HepG2 (cell line): ENCODE results near the gene YPEL3. TPM values are rescaled to one million over a fixed set of nuclear protein-coding genes. Genes with fewer than 3 reads are reported as not detected.

Experiments
- AFF4 ChIP-seq: sonication (generic); formaldehyde crosslinking; IDR thresholded peaks from 2 replicates; pipeline ENCODE4 v1.4.0; 2020; ENCODE audit warnings: missing genetic modification reagents
- MYNN ChIP-seq: sonication (generic); formaldehyde crosslinking; IDR thresholded peaks from 2 replicates; pipeline ENCODE4 v1.4.0; 2020; ENCODE audit warnings: mild to moderate bottlenecking, low read depth, missing genetic modification reagents
- REST ChIP-seq, 2 experiments: IDR thresholded peaks; 2 replicates each; pipeline ENCODE4 v1.6.1; 2011 to 2012; ENCODE audit warnings: low read length in 2 of 2, borderline replicate concordance in 1 of 2, low read depth in 1 of 2, mild to moderate bottlenecking in 1 of 2, moderate library complexity in 1 of 2
- SRY ChIP-seq: sonication (generic); formaldehyde crosslinking; IDR thresholded peaks from 2 replicates; pipeline ENCODE4 v1.8.0; 2022; ENCODE audit warnings: mild to moderate bottlenecking, missing genetic modification reagents
- THYN1 ChIP-seq: sonication (generic); formaldehyde crosslinking; IDR thresholded peaks from 2 replicates; pipeline ENCODE4 v1.8.1; 2023; ENCODE audit warnings: low read depth, mild to moderate bottlenecking, moderate library complexity, missing genetic modification reagents, borderline replicate concordance
- U2AF2 ChIP-seq: fragments of 200-400 bp; formaldehyde crosslinking; IDR thresholded peaks from 2 replicates; pipeline ENCODE4 v1.6.1; 2017; ENCODE audit warnings: low read depth, mild to moderate bottlenecking, low read length
- ZBTB2 ChIP-seq: sonication (generic); formaldehyde crosslinking; IDR thresholded peaks from 2 replicates; pipeline ENCODE4 v1.8.0; 2022; ENCODE audit warnings: low read depth, missing genetic modification reagents
- ZNF446 ChIP-seq: sonication (generic); formaldehyde crosslinking; IDR thresholded peaks from 2 replicates; pipeline ENCODE4 v1.5.0; 2020; ENCODE audit warnings: mild to moderate bottlenecking, missing genetic modification reagents
- polyA plus RNA-seq, 8 experiments: library from polyadenylated mRNA; depleted of rRNA in 3 of 8; stranded (reverse) in 7 of 8; unstranded in 1 of 8; fragments of >200 nt; fragmentation: Illumina TruSeq in 4 of 8; extraction: Trizol in 4 of 8; gene quantifications; 2 replicates each; pipeline versions ENCODE4 v1.2.1 to v1.2.3, GENCODE V29; 2011 to 2016; ENCODE audit warnings: low read depth in 4 of 8, missing spikeins in 1 of 8, mixed read lengths in 1 of 8; ENCODE audit not compliant: insufficient read depth in 1 of 8
- total RNA-seq, 5 experiments: library from RNA; depleted of rRNA; stranded (reverse); fragments of >200 nt; fragmentation: Illumina TruSeq; extraction: Trizol; gene quantifications; 2 replicates each; pipeline ENCODE4 v1.2.3, GENCODE V29; 2016; ENCODE audit warnings: low read depth in 1 of 5
- TF ChIP-seq, protein P1 (sequence below): sonication (generic); formaldehyde crosslinking; IDR thresholded peaks from 2 replicates; pipeline ENCODE4 v1.5.1; 2020; ENCODE audit warnings: mild to moderate bottlenecking, missing genetic modification reagents, moderate library complexity
- TF ChIP-seq, protein P2 (sequence below): sonication (generic); formaldehyde crosslinking; IDR thresholded peaks from 2 replicates; pipeline ENCODE4 v1.5.0; 2020; ENCODE audit warnings: missing genetic modification reagents

Gene YPEL3
- total and polyA plus RNA-seq, 2 of the 13 experiments (the other 11 are each of a cell fraction or from before 2014, with no cell fraction given) = 5.4 to 47.0 TPM

GRCh38 chr16:30065943-30066760, 29.9 kb downstream of the YPEL3 start (continued):
- TF ChIP-seq, protein P1, sequence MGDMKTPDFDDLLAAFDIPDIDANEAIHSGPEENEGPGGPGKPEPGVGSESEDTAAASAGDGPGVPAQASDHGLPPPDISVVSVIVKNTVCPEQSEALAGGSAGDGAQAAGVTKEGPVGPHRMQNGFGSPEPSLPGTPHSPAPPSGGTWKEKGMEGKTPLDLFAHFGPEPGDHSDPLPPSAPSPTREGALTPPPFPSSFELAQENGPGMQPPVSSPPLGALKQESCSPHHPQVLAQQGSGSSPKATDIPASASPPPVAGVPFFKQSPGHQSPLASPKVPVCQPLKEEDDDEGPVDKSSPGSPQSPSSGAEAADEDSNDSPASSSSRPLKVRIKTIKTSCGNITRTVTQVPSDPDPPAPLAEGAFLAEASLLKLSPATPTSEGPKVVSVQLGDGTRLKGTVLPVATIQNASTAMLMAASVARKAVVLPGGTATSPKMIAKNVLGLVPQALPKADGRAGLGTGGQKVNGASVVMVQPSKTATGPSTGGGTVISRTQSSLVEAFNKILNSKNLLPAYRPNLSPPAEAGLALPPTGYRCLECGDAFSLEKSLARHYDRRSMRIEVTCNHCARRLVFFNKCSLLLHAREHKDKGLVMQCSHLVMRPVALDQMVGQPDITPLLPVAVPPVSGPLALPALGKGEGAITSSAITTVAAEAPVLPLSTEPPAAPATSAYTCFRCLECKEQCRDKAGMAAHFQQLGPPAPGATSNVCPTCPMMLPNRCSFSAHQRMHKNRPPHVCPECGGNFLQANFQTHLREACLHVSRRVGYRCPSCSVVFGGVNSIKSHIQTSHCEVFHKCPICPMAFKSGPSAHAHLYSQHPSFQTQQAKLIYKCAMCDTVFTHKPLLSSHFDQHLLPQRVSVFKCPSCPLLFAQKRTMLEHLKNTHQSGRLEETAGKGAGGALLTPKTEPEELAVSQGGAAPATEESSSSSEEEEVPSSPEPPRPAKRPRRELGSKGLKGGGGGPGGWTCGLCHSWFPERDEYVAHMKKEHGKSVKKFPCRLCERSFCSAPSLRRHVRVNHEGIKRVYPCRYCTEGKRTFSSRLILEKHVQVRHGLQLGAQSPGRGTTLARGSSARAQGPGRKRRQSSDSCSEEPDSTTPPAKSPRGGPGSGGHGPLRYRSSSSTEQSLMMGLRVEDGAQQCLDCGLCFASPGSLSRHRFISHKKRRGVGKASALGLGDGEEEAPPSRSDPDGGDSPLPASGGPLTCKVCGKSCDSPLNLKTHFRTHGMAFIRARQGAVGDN (CRISPR knock-in tag) = no peak
- 0 out of 2 replicates have a peak, but pooled peaks have one; percentile 11 for TF ChIP-seq U2AF2
- 0 out of 2 replicates have a peak, but pooled peaks have one; percentile 52 for TF ChIP-seq SRY
- TF ChIP-seq ZNF446 (CRISPR knock-in tag) = peak; percentile 31; the same call in 1 of the 2 replicates
- TF ChIP-seq AFF4 (CRISPR knock-in tag) = 0 out of 2 replicates have a peak, but pooled peaks have one; percentile 84
- no peak for TF ChIP-seq THYN1 (CRISPR knock-in tag)
- TF ChIP-seq, protein P2, sequence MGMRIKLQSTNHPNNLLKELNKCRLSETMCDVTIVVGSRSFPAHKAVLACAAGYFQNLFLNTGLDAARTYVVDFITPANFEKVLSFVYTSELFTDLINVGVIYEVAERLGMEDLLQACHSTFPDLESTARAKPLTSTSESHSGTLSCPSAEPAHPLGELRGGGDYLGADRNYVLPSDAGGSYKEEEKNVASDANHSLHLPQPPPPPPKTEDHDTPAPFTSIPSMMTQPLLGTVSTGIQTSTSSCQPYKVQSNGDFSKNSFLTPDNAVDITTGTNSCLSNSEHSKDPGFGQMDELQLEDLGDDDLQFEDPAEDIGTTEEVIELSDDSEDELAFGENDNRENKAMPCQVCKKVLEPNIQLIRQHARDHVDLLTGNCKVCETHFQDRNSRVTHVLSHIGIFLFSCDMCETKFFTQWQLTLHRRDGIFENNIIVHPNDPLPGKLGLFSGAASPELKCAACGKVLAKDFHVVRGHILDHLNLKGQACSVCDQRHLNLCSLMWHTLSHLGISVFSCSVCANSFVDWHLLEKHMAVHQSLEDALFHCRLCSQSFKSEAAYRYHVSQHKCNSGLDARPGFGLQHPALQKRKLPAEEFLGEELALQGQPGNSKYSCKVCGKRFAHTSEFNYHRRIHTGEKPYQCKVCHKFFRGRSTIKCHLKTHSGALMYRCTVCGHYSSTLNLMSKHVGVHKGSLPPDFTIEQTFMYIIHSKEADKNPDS = no peak
- TF ChIP-seq MYNN (CRISPR knock-in tag) = no peak
- no peak for TF ChIP-seq REST (IDR thresholded peaks at IDR 0.05; ENCODE audit: borderline replicate concordance in 1 of 2, low read depth in 1 of 2, low read length in 2 of 2)
- TF ChIP-seq ZBTB2 (CRISPR knock-in tag) = peak; percentile 61; the same call in 1 of the 2 replicates
